GM19324 (cell line): ENCODE results near the gene RAPGEF3.

Experiments
- ATAC-seq: cut with Tn5 transposase; IDR thresholded peaks from one replicate; pipeline ENCODE4 v1.9.1; 2021; ENCODE audit warnings: mild to moderate bottlenecking, moderate library complexity; ENCODE audit not compliant: unreplicated experiment, low FRiP score

RAPGEF3 gene

GRCh38 chr12:47762850-47763465 lies 4.3 kb upstream of the RAPGEF3 start:
- no peak for ATAC-seq

DNA sequence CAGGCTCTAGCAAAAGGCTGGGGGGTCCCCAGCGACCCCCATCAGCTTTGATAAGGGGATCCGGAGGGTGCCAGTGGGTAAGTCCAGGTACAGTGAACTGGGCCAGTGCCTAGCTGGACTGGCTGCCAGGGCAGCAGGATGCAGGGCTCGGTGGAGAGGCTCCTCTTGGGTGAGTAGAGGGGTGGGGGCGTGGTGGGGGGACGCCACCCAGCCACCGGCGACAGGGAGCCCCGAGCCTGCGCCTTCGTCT lies 171 bp downstream of the RAPGEF3 start:
- ATAC-seq: no peak

DNA sequence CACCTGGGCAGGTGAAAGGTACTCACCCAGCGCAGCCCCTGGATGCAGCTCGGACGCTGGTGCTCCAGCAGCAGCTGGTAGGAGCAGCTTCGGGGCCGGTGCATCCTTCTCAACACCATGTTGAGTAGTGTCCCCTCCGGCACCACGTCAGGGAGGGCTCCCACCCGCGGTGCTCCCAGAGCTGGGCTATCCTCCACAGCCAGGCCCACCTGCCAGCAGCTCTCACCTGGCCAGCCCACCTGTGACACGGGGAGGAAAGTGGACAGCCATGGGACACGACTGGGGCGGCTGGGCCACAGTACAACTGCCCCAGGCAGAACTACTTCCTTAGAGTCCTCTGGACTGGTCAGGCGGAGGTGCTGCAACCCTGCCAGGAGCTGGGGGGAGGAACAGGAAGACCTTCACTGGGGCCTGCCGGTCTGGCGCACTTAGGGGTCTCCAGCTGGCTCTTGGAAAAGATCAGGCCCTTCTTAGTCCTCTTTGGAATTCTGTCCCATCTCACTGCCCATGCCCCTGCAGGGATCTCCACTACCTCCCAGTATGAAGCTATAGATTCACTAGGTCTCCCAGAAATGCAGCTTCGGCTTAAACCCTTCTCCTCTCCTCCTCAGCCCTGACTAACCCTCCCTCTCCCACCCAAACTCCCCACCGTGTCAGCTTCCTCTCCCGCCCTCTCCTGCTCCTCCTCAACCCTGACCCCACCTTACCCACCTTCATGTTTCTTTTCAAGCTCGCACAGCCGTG lies 668 bp downstream of the RAPGEF3 start:
- ATAC-seq: no peak

DNA sequence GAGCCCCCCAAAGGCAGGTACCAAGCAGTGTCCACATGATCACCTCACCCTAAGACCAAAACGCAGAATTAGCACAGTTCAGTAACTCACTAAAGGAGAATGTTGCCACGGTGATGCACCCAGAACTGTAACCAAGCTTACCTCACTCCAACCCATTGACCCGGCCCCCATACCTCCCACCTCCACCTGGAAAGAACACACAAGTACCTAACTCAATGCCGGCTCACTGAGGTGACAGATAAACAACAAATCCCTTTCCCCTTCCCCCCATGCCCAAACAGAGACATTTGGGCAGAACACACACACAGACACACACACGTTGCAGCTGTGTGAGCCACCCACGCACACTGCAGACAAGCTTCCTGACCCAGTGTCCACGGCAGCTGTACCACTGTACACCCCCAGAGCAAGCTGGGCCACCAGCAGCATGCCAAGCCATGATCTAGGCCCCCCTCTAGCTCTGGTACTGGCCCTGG lies 1.3 kb downstream of the RAPGEF3 start:
- no peak for ATAC-seq

GRCh38 chr12:47755655-47756562 lies 2.8 kb downstream of the RAPGEF3 start:
- peak; percentile 52 for ATAC-seq

GRCh38 chr12:47754881-47755280 lies 3.8 kb downstream of the RAPGEF3 start:
- ATAC-seq: no peak

GRCh38 chr12:47754126-47754525 lies 4.6 kb downstream of the RAPGEF3 start:
- no peak for ATAC-seq

- ATAC-seq: no peak
Measured at GRCh38 chr12:47753021-47754001, 5.4 kb downstream of the RAPGEF3 start.

DNA sequence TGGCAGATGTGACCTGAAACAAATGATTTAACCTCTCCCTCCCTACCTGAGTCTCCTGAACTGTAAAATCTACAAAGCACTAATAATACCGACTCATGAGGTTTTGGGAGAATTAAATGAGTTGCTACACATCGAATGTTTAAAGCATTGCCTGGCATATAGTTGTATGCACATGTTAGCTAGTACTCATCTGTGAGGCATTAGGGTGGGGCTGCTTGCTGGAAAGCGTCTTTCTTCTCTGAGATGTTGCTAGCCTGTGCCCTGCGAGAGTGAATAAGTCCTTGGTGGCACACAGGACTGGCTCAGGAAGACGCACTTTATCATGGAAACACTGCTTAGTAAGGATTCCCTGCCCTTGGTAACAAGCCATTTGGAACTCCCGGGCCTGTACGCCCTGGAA lies 6.1 kb downstream of the RAPGEF3 start:
- no peak for ATAC-seq

DNA sequence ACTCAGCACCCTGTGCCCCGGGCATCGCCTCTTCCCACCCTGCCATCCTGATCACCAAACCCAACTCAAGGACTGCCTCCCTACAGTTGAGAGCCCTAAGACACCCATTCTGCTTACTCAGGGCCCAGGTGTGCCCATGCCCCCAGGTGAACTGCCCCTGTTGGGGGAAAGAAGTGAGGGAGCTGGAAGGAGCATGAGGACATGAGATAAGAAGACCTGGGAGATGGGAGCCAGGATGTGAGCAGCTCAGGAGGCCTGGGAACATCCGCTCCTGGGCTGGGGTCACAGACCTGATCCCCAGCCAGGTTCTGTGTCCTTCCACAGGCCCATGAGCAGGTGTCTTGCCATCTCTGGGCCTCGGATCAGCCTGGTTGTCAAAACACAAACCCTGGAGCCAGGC lies 6.6 kb downstream of the RAPGEF3 start:
- ATAC-seq: no peak

DNA sequence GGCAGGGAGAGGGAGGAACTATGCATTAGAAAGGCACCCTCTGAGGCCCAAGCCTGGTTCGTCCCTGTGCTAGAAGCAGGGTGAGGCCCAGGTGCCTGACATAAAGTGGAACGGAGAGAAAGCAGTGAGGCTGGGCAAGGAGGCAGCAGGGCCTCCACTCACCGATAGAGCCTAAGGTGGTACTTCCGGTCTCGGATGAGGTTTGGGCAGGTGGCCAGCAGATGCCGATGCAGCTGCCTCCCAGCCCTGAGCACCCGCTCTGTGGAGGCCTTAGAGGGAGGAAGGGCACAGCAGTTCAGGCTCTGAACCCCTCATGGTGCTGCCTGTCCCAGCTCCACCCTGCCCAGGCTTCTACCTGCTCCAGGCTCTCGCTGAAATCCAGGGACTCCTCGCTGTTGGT lies 7.1 kb downstream of the RAPGEF3 start:
- ATAC-seq: no peak

DNA sequence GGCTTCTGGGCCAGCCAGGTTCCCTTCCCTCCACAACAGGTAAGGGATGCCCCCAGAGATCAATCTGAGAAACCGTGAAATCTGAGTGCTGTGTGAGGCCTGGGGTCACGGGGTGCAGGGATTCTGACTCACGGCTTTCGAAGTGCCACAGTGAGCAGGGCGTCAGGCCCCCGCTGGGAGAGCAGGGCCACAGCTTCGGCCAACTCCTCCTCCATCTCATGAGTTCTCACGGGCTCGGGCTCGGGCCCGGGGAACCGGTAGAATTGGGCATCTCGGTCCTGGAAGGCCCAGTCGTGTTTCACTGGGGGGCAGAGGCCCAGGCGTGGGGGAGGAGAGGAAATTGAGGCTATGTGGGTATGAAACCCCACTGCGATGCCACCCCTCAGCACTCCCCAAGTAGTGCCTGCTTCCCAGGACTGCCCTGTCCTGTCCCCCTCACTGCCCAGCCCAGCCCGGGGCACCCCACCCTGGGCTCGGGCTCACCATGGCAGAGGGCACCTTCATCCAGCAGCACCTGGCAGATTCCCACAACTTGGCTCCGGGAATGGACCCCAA lies 7.7 kb downstream of the RAPGEF3 start:
- no peak for ATAC-seq

DNA sequence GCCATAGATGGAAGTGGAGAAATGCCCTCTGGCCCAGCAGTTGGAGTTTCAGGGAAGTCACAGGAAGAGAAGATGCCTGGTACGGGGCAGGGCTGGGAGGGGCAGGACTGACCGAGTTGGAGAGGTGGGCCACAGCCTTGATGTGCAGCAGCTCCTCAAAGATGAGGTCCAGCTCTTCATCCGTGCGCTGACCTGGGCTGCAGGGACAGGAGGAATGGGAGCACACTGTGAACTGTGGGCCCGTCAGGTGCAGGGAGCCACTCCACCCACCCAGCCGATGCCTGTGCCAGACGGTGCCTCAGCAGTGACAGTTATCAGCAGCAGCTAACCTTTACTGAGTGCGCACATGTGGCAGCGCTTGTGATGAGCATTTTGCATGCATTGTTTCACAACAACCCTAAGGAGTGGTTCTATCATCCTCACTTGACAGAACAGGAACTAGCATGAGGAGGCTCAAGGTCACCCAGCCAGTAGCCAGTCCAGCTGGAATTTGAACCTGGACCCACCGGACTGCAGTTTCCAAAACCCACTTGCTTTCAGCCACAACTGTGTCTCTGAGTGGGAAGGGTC lies 8.4 kb downstream of the RAPGEF3 start:
- no peak for ATAC-seq

GRCh38 chr12:47748899-47749298 lies 9.8 kb downstream of the RAPGEF3 start:
- no peak for ATAC-seq

DNA sequence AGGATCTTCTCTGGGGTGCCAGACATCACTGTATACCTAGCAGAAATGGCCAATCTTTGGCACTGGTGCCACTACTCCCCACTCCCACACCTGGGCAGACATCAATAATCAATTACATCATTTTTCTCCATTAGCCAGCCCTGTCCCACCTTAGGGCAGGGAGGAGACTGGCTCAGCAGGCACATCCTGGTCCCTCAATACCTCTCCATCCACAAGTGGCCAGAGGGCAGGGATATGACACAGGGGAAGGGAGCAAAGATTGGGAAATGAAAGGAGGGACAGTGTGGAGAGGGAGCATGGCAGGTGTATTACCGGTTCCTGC lies 10.2 kb downstream of the RAPGEF3 start:
- ATAC-seq: no peak

DNA sequence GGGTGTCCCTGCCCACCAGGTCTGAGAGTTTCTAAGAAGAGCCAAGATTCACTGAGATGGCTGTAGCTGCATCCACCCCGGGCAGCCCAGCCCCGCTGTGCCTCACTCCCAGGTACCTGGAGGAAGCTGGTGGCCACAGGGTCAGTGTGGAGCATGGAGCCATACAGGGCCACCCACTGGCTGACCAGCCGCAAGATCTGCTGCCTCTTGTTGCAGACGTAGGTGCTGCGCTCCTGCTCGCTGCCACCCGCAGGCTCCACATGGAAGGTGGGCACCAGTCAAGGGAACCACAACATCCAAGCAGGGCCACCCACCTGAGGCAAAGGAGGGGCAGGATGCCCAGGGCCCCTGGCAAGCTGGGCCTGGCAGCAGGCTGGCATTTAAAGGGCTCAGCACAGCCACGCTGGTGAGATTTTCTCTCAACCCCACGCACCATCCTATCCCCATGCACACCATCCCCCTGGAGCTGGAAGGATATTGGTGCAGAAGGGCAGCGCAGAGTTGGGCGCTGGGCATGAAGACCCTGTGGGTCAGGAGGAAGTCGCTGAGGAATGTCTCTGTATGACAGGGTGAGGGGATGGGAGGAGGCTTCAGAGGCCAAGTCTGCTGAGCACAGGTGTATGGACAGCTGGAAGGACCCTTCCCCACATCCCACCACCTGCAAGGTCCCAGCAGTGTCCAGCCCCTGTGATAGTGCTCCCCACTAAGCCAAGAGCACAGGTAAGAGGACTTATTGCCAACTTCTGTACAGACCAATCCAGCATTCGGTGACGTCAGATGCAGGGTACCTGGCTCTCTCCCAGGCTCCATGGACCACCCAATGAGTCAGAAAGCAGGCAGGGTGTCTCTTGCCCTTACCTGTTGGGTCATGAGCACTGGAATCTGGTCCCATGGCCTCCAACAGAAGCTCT lies 10.8 kb downstream of the RAPGEF3 start:
- ATAC-seq: no peak

GRCh38 chr12:47747126-47747525 lies 11.6 kb downstream of the RAPGEF3 start:
- no peak for ATAC-seq

DNA sequence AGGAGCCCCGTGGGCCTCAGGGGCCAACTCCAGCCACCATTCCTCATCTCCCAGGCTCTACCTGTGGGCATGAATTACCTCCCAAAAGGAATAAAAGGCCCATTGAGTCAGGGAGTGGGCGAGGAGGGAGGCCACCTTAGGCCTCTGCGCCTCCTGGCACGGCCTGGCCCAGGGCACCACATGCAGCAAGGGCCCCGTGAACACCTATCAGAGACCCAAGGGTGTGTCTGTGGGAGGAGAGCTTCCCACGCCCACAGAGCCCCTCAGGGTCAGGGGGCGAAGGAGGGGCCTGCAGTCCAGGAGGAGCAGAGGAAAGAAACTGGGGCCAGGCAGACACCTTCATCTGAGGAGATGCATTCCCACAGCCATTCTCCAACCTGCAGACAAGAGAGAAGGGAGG lies 12.2 kb downstream of the RAPGEF3 start:
- no peak for ATAC-seq

DNA sequence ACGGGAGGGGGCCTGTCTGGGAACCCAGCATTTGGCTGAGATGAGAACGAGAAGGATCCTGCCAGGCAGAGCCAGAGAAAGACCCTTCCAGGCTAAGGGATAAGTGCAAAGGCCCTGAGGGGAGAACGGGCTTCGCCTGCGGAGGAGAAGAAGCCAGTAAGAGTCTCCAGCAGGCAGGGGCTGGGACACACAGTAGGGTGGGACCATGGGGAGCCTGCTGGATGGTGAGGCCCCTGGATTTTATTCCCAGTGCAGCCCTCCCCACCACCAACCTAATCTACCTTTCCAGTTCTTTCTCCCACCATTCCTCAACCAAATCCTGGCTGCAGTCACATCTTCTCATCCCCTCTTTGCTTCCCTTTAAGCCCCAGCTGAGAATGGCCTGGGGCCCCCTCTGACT lies 12.6 kb downstream of the RAPGEF3 start:
- ATAC-seq: no peak
